GM10266 (cell line): ENCODE measurements around the gene FCHSD2.
"Not testable (repeated sequence)": the region's sequence is repeated elsewhere in the genome, so short reads cannot be mapped to it uniquely, and the experiment has no call there.

Experiments used
- DNase-seq: peaks from one replicate; pipeline ENCODE4 v3.0.0; 2012; ENCODE audit errors: extremely low spot score
- CTCF ChIP-seq: IDR thresholded peaks from 2 replicates; pipeline ENCODE4 v1.5.1; 2012; ENCODE audit warnings: mild to moderate bottlenecking, low read depth; ENCODE audit not compliant: control insufficient read depth, insufficient read depth; ENCODE audit errors: missing control alignments

Gene FCHSD2

GRCh38 chr11:73141309-73142127, 600 bp downstream of the FCHSD2 start:
- peak; percentile 73 for DNase-seq
- TF ChIP-seq CTCF = no peak

- TF ChIP-seq CTCF = no peak
- no peak for DNase-seq
These were observed 1.1 kb downstream of the FCHSD2 start for GRCh38 chr11:73141031-73141308.

GRCh38 chr11:73140213-73141030, 1.7 kb downstream of the FCHSD2 start:
- no peak for TF ChIP-seq CTCF
- peak; percentile 31 for DNase-seq

- no peak for TF ChIP-seq CTCF
- DNase-seq = no peak
These were observed 2.5 kb downstream of the FCHSD2 start for GRCh38 chr11:73139476-73140198.

GRCh38 chr11:73137944-73138274, 4.2 kb downstream of the FCHSD2 start:
- TF ChIP-seq CTCF = no peak
- no peak for DNase-seq

- no peak for TF ChIP-seq CTCF
- DNase-seq = no peak
These were observed 4.7 kb downstream of the FCHSD2 start for GRCh38 chr11:73137262-73137943.

- DNase-seq = not testable (repeated sequence)
These were observed 5.4 kb downstream of the FCHSD2 start for GRCh38 chr11:73136722-73137121.
